HG03457 (cell line): Measurements from ENCODE around the gene KIF26B.

Experiments
- ATAC-seq: cut with Tn5 transposase; IDR thresholded peaks from one replicate; pipeline ENCODE4 v1.9.1; 2021; ENCODE audit warnings: moderate number of reproducible peaks; ENCODE audit not compliant: unreplicated experiment

KIF26B gene

GRCh38 chr1:245168906-245169305 lies 14.1 kb downstream of the KIF26B start:
- ATAC-seq, result no peak

- ATAC-seq, result no peak
These were observed 14.6 kb downstream of the KIF26B start for GRCh38 chr1:245169376-245169775.

GRCh38 chr1:245172026-245172425 lies 17.2 kb downstream of the KIF26B start:
- no peak for ATAC-seq

GRCh38 chr1:245172829-245173228 lies 18.0 kb downstream of the KIF26B start:
- ATAC-seq, result no peak

- ATAC-seq, result no peak
These were observed 18.8 kb downstream of the KIF26B start for GRCh38 chr1:245173446-245174211.

- ATAC-seq, result no peak
These were observed 22.5 kb downstream of the KIF26B start for GRCh38 chr1:245177071-245177900.

- no peak for ATAC-seq
These were observed 24.9 kb downstream of the KIF26B start for GRCh38 chr1:245179706-245180105.

GRCh38 chr1:245180496-245181157 lies 25.8 kb downstream of the KIF26B start:
- ATAC-seq, result no peak

GRCh38 chr1:245181158-245181517 lies 26.4 kb downstream of the KIF26B start:
- ATAC-seq, result no peak

- ATAC-seq, result no peak
These were observed 27.2 kb downstream of the KIF26B start for GRCh38 chr1:245182028-245182427.

- ATAC-seq, result no peak
These were observed 28.6 kb downstream of the KIF26B start for GRCh38 chr1:245183429-245183828.

GRCh38 chr1:245184779-245185178 lies 30.0 kb downstream of the KIF26B start:
- no peak for ATAC-seq

- no peak for ATAC-seq
These were observed 33.6 kb downstream of the KIF26B start for GRCh38 chr1:245188403-245188802.

GRCh38 chr1:245195398-245195797 lies 40.6 kb downstream of the KIF26B start:
- no peak for ATAC-seq

GRCh38 chr1:245197121-245197520 lies 42.3 kb downstream of the KIF26B start:
- ATAC-seq, result no peak

GRCh38 chr1:245197911-245198379 lies 43.2 kb downstream of the KIF26B start:
- no peak for ATAC-seq

- no peak for ATAC-seq
These were observed 44.1 kb downstream of the KIF26B start for GRCh38 chr1:245198748-245199516.

GRCh38 chr1:245200146-245200545 lies 45.4 kb downstream of the KIF26B start:
- ATAC-seq, result no peak

- ATAC-seq, result no peak
These were observed 46.4 kb downstream of the KIF26B start for GRCh38 chr1:245201201-245201600.

GRCh38 chr1:245201827-245202226 lies 47.0 kb downstream of the KIF26B start:
- ATAC-seq, result no peak

GRCh38 chr1:245205396-245205795 lies 50.6 kb downstream of the KIF26B start:
- ATAC-seq, result no peak
